Mucosa of stomach (tissue), 1 donor: ENCODE data around the gene ZSCAN21.

ENCODE experiments used
- H3K27me3 ChIP-seq: one replicate; pipeline ENCODE4 v1.7.0; 2013; ENCODE audit warnings: mild to moderate bottlenecking, low read length; ENCODE audit not compliant: control insufficient read depth, insufficient read depth
- H3K36me3 ChIP-seq: one replicate; pipeline ENCODE4 v1.7.0; 2013; ENCODE audit warnings: low read length; ENCODE audit not compliant: control insufficient read depth, insufficient read depth
- H3K4me1 ChIP-seq: one replicate; pipeline ENCODE4 v1.7.0; 2013; ENCODE audit warnings: mild to moderate bottlenecking, low read length; ENCODE audit not compliant: control insufficient read depth, insufficient read depth
- H3K4me3 ChIP-seq: one replicate; pipeline ENCODE4 v1.7.0; 2013; ENCODE audit warnings: low read length
- H3K9ac ChIP-seq: one replicate; pipeline ENCODE4 v1.7.0; 2013; ENCODE audit warnings: mild to moderate bottlenecking, low read length, moderate library complexity
- H3K9me3 ChIP-seq: one replicate; pipeline ENCODE4 v1.7.0; 2013; ENCODE audit warnings: mild to moderate bottlenecking, low read length, moderate library complexity; ENCODE audit not compliant: control insufficient read depth
- donor health status: Pancreatic carcinoma.

ZSCAN21 gene

DNA sequence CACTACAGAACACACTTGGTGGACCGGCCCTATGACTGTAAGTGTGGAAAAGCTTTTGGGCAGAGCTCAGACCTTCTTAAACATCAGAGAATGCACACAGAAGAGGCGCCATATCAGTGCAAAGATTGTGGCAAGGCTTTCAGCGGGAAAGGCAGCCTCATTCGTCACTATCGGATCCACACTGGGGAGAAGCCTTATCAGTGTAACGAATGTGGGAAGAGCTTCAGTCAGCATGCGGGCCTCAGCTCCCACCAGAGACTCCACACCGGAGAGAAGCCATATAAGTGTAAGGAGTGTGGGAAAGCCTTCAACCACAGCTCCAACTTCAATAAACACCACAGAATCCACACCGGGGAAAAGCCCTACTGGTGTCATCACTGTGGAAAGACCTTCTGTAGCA, 14.6 kb downstream of the ZSCAN21 start:
- peaks cover 5% of the 10 kb centered on the region for H3K4me1 ChIP-seq
- H3K36me3 ChIP-seq, result no peaks in the 10 kb centered on the region
- no peak overlapping the region for H3K9ac ChIP-seq
- no peak overlapping the region for H3K4me3 ChIP-seq
- no peaks in the 10 kb centered on the region for H3K27me3 ChIP-seq
- H3K9me3 ChIP-seq, result no peaks in the 10 kb centered on the region

DNA sequence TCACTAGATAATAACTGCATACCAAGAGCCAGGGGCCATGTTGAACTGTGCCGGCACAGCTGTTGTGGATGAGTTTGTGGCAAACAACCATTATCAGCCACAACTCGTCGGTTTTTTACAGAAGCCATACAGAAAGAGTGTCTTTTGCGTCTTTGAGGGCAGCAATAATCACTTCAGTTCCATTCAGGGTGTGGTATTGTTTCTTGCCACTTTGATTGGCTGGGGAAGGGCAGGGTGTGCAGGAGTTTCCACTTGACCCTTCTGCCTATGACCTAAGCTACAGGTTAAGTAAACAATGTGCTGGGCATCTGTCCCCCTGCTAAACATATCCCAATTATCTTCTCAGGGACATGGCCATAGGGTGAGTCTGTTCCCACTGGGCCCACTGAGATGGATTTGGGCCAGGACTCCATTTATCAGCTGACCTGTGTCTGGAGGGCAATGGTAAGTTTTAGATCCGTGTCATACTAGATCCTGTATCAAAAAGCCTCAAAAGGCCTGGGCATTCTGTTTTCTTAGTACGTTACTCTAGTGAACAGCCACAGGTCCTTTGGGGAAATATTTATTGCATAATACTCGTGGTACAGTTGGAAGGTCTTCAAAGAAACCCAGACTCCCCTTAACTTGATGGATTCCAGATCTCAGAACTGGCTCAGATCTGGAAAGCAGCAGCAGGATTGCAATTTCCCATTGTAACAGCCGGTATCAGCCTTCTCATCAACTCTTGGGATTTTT, 16.0 kb downstream of the ZSCAN21 start:
- H3K9me3 ChIP-seq, result peaks cover 2% of the 10 kb centered on the region
- H3K9ac ChIP-seq, result no peak overlapping the region
- H3K27me3 ChIP-seq, result no peaks in the 10 kb centered on the region
- peaks cover 5% of the 10 kb centered on the region for H3K4me1 ChIP-seq
- peaks cover 6% of the 10 kb centered on the region for H3K36me3 ChIP-seq
- H3K4me3 ChIP-seq, result no peak overlapping the region

DNA sequence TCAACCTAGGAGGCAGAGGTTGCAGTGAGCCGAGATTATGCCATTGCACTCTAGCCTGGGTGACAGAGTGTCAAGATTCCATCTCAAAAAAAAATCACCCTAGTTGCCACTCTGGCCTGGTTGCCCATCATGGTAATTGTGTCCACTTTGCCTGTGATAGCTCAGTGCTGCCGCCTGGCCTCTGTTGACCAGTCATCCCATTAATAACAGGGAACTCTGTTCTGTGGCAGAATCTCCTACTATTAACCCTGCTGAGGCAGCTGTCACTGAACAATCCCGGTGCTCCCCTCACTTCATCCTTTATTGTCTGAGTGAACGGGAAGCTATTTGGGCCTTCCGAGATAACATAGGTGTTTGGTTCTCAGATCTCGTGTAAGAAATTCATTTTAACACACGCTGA, 17.4 kb downstream of the ZSCAN21 start:
- Histone ChIP-seq H3K4me1 (peaks cover 5% of the 10 kb centered on the region), H3K9ac (no peak overlapping the region), H3K36me3 (peaks cover 19% of the 10 kb centered on the region), H3K9me3 (peaks cover 16% of the 10 kb centered on the region), H3K27me3 (no peaks in the 10 kb centered on the region), H3K4me3 (no peak overlapping the region)

DNA sequence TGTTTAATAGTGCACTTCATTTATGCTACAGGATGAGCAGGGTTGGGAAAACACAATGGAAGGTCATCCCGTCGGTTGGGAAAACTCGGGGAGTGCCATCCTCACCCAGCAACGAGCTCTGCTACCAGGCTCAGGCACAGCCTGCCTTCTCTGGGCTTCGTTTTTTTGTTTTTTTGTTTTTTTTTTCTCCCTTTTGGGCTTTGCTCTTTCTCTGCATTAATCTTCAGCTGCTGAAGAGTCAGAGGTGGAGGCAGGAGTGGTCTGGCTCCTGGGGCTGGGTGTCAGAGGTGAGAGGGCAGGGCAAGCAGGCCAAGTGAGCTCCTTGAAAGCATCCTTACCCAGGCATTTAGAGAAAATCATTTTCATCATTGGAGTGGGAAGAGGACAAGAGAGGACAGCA, 20.4 kb downstream of the ZSCAN21 start:
- Histone ChIP-seq H3K9me3 (peaks cover 26% of the 10 kb centered on the region), H3K27me3 (no peaks in the 10 kb centered on the region), H3K9ac (no peak overlapping the region), H3K4me3 (no peak overlapping the region), H3K36me3 (peaks cover 27% of the 10 kb centered on the region), H3K4me1 (peaks cover 5% of the 10 kb centered on the region)

DNA sequence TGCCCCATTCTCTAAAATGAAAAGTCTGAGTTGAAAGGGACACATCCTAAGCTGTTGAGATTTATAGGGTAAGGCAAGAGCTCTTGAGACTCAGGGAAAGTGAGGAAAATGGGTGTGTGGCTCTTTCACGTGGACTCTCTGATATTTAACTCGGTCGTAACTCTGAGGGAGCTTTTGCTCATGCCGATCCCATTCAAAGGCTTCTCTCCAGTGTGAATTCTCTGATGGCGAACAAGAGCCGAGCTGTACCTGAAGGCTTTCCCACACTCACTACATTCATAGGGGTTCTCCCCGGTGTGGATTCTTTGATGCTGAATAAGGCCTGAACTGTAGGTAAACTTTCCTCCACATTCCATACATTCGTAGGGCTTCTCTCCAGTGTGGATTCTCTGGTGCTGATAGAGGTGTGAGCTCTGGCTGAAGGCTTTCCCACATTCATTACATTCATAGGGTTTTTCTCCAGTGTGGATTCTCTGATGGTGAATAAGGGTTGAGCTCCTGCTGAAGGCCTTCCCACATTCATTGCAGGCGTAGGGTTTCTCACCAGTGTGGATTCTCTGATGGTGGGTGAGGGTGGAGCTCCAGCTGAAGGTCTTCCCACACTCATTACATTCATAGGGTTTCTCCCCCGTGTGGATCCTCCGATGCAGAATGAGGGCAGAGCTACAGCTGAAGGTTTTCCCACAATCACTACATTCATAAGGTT, 21.6 kb downstream of the ZSCAN21 start:
- no peak overlapping the region for H3K4me3 ChIP-seq
- H3K36me3 ChIP-seq, result peaks cover 37% of the 10 kb centered on the region
- no peak overlapping the region for H3K9ac ChIP-seq
- H3K4me1 ChIP-seq, result no peaks in the 10 kb centered on the region
- H3K9me3 ChIP-seq, result peaks cover 26% of the 10 kb centered on the region
- no peaks in the 10 kb centered on the region for H3K27me3 ChIP-seq

DNA sequence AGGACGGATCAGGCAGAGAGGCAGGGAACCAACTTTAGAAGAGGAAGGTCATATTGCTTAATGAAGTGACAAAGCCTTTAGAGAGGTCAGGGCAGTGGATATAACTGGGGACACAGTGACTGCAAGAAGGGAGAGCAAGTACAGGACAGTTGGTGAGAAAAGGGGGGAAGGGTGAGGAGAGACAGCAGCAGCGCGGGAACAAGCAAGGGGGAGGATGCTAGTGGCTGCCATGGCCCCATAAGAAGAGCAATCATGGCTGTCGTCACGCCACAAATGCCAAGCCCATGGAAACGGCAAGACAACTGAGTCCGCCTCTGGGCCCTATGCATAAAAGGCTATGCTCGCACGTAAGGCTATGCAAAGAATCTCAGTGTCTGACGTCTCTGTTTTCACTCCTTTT, 22.9 kb downstream of the ZSCAN21 start:
- Histone ChIP-seq H3K27me3 (no peaks in the 10 kb centered on the region), H3K4me1 (peaks cover 6% of the 10 kb centered on the region), H3K9me3 (peaks cover 26% of the 10 kb centered on the region), H3K36me3 (peaks cover 37% of the 10 kb centered on the region), H3K9ac (no peak overlapping the region), H3K4me3 (no peak overlapping the region)

DNA sequence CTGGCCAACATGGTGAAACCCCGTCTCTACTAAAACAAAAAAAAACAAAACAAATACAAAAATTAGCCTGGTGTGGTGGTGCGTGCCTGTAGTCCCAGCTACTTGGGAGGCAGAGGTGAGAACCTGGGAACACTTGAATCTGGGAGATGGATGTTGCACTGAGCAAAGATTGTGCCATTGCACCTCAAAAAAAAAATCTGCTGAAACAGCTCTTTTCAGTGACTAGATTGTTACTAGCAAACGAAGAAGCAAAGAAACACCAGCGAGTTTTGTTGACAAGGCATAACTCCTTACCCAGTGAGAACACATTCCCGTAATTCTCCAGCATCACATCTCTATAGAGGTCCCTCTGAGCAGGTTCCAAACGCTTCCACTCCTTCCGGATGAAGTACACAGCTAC, 25.3 kb downstream of the ZSCAN21 start:
- Histone ChIP-seq H3K4me3 (no peak overlapping the region), H3K4me1 (peaks cover 17% of the 10 kb centered on the region), H3K27me3 (no peaks in the 10 kb centered on the region), H3K36me3 (peaks cover 37% of the 10 kb centered on the region), H3K9me3 (peaks cover 26% of the 10 kb centered on the region), H3K9ac (no peak overlapping the region)

DNA sequence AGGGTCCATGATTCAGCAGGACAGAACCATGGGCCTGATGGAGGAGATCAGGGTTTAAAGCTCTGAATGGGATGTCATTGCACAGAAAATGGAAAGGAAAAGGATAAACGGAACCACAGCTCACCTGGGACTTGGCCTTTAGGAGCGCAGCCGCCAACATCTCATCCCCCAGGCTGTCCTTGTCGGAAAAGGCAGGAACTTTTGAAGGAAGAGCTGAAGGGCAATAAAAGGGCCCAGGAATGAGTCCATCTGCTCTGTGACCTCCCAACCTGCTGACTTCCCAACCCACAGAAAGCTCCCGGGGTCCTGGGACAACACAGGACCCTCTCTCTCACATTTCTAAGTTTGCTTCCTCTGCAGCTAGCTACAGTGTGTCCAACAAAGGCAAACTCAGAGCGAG, 25.8 kb downstream of the ZSCAN21 start:
- no peaks in the 10 kb centered on the region for H3K27me3 ChIP-seq
- peaks cover 26% of the 10 kb centered on the region for H3K9me3 ChIP-seq
- H3K36me3 ChIP-seq, result peaks cover 33% of the 10 kb centered on the region
- H3K9ac ChIP-seq, result no peak overlapping the region
- H3K4me3 ChIP-seq, result no peak overlapping the region
- peaks cover 23% of the 10 kb centered on the region for H3K4me1 ChIP-seq

DNA sequence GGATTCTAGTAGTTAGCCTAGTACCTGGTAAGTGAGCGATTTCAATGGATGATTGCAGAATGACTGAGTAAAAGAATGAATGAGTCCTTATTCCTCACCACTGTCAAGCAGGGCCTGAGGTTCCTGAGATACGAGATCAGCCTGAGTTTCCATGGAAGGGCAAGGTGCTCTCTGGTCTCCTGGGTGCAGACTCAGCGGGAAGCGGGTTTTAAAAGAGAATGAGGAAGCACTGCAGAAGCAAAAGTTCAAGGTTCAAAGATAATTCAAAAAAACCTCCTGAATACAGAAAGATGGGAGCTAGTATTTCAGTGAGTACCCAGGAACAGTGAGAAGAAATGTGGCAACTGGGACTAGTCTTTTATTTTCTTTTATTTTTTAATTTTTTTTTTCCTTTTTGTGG, 27.6 kb downstream of the ZSCAN21 start:
- H3K36me3 ChIP-seq, result peaks cover 16% of the 10 kb centered on the region
- peaks cover 8% of the 10 kb centered on the region for H3K9me3 ChIP-seq
- no peak overlapping the region for H3K9ac ChIP-seq
- peaks cover 25% of the 10 kb centered on the region for H3K4me1 ChIP-seq
- no peak overlapping the region for H3K4me3 ChIP-seq
- H3K27me3 ChIP-seq, result no peaks in the 10 kb centered on the region

DNA sequence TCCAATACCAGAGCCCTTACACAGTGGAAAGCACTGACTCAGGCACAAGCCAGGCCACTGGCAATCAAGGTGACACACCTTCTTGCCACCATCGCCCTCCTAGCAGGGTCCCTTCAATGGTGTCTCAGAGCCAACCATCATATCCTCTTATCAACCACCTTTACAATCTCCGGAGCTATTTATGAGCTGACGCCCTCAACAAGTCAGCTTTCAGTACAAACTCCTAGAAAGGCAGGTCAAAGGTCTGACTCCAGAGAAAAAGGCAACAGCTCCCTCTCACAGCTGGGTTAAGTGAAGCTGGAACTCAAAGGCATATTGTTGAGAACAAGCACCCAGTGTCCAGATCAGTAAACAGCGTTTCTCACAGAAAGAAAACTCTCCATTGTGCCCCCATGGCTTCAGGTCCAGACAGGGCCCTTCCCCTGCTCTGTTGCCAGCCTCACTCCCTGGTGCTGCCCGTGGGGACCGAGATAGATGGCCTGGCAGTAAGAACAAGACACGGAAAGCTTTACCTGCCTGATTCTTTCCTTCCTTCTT, 29.5 kb downstream of the ZSCAN21 start:
- Histone ChIP-seq H3K4me1 (peaks cover 31% of the 10 kb centered on the region), H3K9me3 (no peaks in the 10 kb centered on the region), H3K4me3 (no peak overlapping the region), H3K36me3 (peaks cover 11% of the 10 kb centered on the region), H3K9ac (peak overlapping the region; percentile 40), H3K27me3 (no peaks in the 10 kb centered on the region)

DNA sequence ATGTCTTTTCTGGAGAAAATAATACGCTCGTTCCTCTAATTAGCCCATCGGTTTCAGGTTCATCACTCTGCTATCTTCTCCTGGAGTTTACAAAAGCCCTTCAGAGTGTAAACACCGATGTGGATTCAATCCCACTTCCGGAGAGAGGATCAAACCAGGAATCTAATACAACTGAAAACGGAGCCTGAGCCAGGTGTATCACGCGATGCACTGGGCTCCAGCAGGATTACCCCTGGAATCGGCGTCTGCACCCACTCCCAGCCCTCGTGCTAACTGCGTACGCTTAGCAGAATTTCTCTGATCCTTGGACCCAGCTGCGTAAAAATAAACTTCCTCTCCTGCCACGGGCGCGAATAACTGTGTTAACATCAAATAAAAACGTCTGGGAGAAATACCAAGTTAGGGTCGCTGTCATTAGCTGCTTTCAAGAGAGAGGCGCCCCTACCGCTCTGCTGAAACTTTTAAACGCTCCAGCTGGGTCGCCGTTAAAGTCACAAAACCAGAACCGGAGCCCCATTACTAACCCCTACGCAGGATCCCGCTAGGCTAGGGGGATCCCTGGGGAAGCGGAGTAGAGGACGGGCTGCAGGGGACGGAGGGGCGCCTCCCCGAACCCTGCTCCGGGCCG, 31.4 kb downstream of the ZSCAN21 start:
- H3K4me3 ChIP-seq, result no peak overlapping the region
- H3K9ac ChIP-seq, result peak overlapping the region; percentile 71
- H3K9me3 ChIP-seq, result no peaks in the 10 kb centered on the region
- no peaks in the 10 kb centered on the region for H3K27me3 ChIP-seq
- no peaks in the 10 kb centered on the region for H3K36me3 ChIP-seq
- peaks cover 31% of the 10 kb centered on the region for H3K4me1 ChIP-seq

DNA sequence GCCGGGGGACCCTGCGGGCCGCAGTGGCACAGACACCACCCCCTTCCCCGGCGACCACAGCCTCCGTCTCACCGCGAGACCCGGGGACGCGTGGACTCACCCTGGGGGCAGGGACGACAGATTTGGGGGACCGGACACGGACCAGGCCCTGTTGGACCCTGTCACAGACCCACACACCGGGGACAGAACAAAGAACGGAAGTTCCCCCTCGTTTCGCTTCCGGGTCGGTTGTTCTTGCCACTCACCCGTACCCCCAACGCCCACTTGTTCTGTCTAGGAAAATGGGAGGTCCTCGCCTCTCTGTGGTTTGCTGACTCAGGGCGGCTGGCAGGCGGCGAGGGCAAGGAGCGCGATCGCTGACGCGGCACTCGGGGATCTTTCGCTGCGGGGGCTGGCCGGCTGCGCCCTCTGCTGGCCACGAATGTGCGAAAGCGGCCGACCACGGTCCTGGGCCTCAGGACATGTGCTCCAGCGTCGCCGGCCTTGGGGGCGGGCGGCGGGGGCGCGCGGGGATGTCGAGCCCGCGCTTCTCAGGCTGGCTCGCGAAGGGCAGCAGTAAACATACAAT, 32.0 kb downstream of the ZSCAN21 start, which contains the start of gene ZNF3:
Gene ZNF3 (minus strand): TSS at position 189 of the 568 bp plus-strand sequence. CDS start 4,366 bp downstream, outside the sequence.
- H3K36me3 ChIP-seq, result no peaks in the 10 kb centered on the region
- no peak within 1 kb of the TSS for H3K4me3 ChIP-seq
- H3K27me3 ChIP-seq, result no peaks in the 10 kb centered on the region
- H3K9me3 ChIP-seq, result no peaks in the 10 kb centered on the region
- peaks cover 31% of the 10 kb centered on the region for H3K4me1 ChIP-seq
- peak within 1 kb of the TSS; percentile 71 for H3K9ac ChIP-seq
